ENCODE measurements around the gene FILIP1. TPM values are rescaled to one million over a fixed set of nuclear protein-coding genes. Genes with fewer than 3 reads are reported as not detected.

The FILIP1 gene
- polyA plus RNA-seq, 3 donors, result not detected

- H3K9me3 ChIP-seq (replicated peaks in 1 of 2; ENCODE audit: control insufficient read depth in 1 of 2, insufficient read depth in 1 of 2, low read length in 2 of 2), result no peaks in the 10 kb centered on the region
- no peak overlapping the region for H2AFZ ChIP-seq (ENCODE audit: insufficient read depth, low read depth, low read length, poor library complexity, severe bottlenecking)
- H3K27me3 ChIP-seq (ENCODE audit: control insufficient read depth in 2 of 2, insufficient read depth in 2 of 2, low read length in 2 of 2), result peaks cover 0 to 9% of the 10 kb centered on the region in 2 donors
- TF ChIP-seq CTCF (IDR thresholded peaks at IDR 0.05), result no peak
- H3K9ac ChIP-seq (ENCODE audit: insufficient read depth, low read length, poor library complexity, severe bottlenecking), result no peak overlapping the region
- H3K4me1 Mint-ChIP-seq, result no peaks in the 10 kb centered on the region
- H3K4me2 ChIP-seq (replicated peaks; ENCODE audit: extremely low read depth, low read length, poor library complexity, severe bottlenecking), result no peak overlapping the region
- peaks cover 4 to 12% (median 5%) of the 10 kb centered on the region in 3 donors for H3K27me3 Mint-ChIP-seq (ENCODE audit: low read depth in 3 of 3)
- no peaks in the 10 kb centered on the region for H3K4me1 ChIP-seq (ENCODE audit: control insufficient read depth in 1 of 2, insufficient read depth in 2 of 2, low read length in 2 of 2)
- no peak overlapping the region for H3K27ac Mint-ChIP-seq
- no peaks in the 10 kb centered on the region for H4K20me1 ChIP-seq (ENCODE audit: insufficient read depth, low read length)
- no peak overlapping the region for H3K27ac ChIP-seq (ENCODE audit: low read depth in 1 of 2, low read length in 2 of 2)
- no CpG with 5 or more reads among the region's 2 CpGs for WGBS (ENCODE audit: insufficient coverage)
- H3K36me3 ChIP-seq (replicated peaks in 1 of 2; ENCODE audit: control insufficient read depth in 1 of 2, insufficient read depth in 2 of 2, low read length in 2 of 2), result no peaks in the 10 kb centered on the region
- H3K79me2 ChIP-seq (ENCODE audit: insufficient read depth, low read length), result no peaks in the 10 kb centered on the region
- H3K4me3 Mint-ChIP-seq, result no peak overlapping the region
- no peak overlapping the region for H3K4me3 ChIP-seq (replicated peaks in 1 of 3; ENCODE audit: low read depth in 2 of 3, low read length in 3 of 3)
- no peaks in the 10 kb centered on the region for H3K36me3 Mint-ChIP-seq
- intact Hi-C loops (cut with micrococcal nuclease), result no loop called here
- no peak for DNase-seq
- no peaks in the 10 kb centered on the region for H3K9me3 Mint-ChIP-seq
Observed at GRCh38 chr6:75331151-75331550, 162.4 kb downstream of the FILIP1 start.

GRCh38 chr6:75329703-75330102, 163.9 kb downstream of the FILIP1 start:
- no peak overlapping the region for H3K4me3 ChIP-seq (replicated peaks in 1 of 3; ENCODE audit: low read depth in 2 of 3, low read length in 3 of 3)

More at GRCh38 chr6:75329703-75330102, 163.9 kb downstream of the FILIP1 start:
- Mint-ChIP-seq H3K27ac (no peak overlapping the region), H3K9me3 (peaks cover 0 to 3% (median 0%) of the 10 kb centered on the region in 7 donors), H3K36me3 (no peaks in the 10 kb centered on the region), H3K4me3 (no peak overlapping the region), H3K4me1 (no peaks in the 10 kb centered on the region), H3K27me3 (ENCODE audit: low read depth in 3 of 3) (peaks cover 0 to 9% (median 5%) of the 10 kb centered on the region in 3 donors)
- H3K27me3 ChIP-seq (ENCODE audit: control insufficient read depth in 2 of 2, insufficient read depth in 2 of 2, low read length in 2 of 2), result peaks cover 0 to 7% of the 10 kb centered on the region in 2 donors
- intact Hi-C loops (cut with micrococcal nuclease), result no loop called here
- H4K20me1 ChIP-seq (ENCODE audit: insufficient read depth, low read length), result no peaks in the 10 kb centered on the region
- H3K4me1 ChIP-seq (ENCODE audit: control insufficient read depth in 1 of 2, insufficient read depth in 2 of 2, low read length in 2 of 2), result no peaks in the 10 kb centered on the region
- H3K27ac ChIP-seq (ENCODE audit: low read depth in 1 of 2, low read length in 2 of 2), result no peak overlapping the region
- no peaks in the 10 kb centered on the region for H3K9me3 ChIP-seq (replicated peaks in 1 of 2; ENCODE audit: control insufficient read depth in 1 of 2, insufficient read depth in 1 of 2, low read length in 2 of 2)
- no peaks in the 10 kb centered on the region for H3K79me2 ChIP-seq (ENCODE audit: insufficient read depth, low read length)
- H3K9ac ChIP-seq (ENCODE audit: insufficient read depth, low read length, poor library complexity, severe bottlenecking), result no peak overlapping the region
- H3K36me3 ChIP-seq (replicated peaks in 1 of 2; ENCODE audit: control insufficient read depth in 1 of 2, insufficient read depth in 2 of 2, low read length in 2 of 2), result no peaks in the 10 kb centered on the region
- DNase-seq, result no peak
- WGBS (ENCODE audit: insufficient coverage), result no CpG with 5 or more reads among the region's 1 CpG
- no peak for TF ChIP-seq CTCF (IDR thresholded peaks at IDR 0.05)
- no peak overlapping the region for H3K4me2 ChIP-seq (replicated peaks; ENCODE audit: extremely low read depth, low read length, poor library complexity, severe bottlenecking)
- H2AFZ ChIP-seq (ENCODE audit: insufficient read depth, low read depth, low read length, poor library complexity, severe bottlenecking), result no peak overlapping the region
